ENCODE results near the gene MAML1.

GRCh38 chr5:179738742-179739141 is 6.1 kb downstream of the MAML1 start:
- TF ChIP-seq CTCF (IDR thresholded peaks at IDR 0.05) = no peak
- TF ChIP-seq POLR2A (IDR thresholded peaks at IDR 0.05) = no peak
- TF ChIP-seq POLR2AphosphoS5 (IDR thresholded peaks at IDR 0.05) = no peak

Measured in gastroesophageal sphincter (tissue), 3 donors.